ENCODE data around the gene CST4. TPM values are rescaled to one million over a fixed set of nuclear protein-coding genes. Genes with fewer than 3 reads are reported as not detected.
"Not testable (repeated sequence)": the region's sequence is repeated elsewhere in the genome, so short reads cannot be mapped to it uniquely, and the experiment has no call there.

The CST4 gene
- total RNA-seq, 1 donor from 2014 or later = not detected

- no peak for DNase-seq (ENCODE audit: low read depth in 2 of 2)
Measured at GRCh38 chr20:23689399-23689690, 507 bp upstream of the CST4 start.

DNA sequence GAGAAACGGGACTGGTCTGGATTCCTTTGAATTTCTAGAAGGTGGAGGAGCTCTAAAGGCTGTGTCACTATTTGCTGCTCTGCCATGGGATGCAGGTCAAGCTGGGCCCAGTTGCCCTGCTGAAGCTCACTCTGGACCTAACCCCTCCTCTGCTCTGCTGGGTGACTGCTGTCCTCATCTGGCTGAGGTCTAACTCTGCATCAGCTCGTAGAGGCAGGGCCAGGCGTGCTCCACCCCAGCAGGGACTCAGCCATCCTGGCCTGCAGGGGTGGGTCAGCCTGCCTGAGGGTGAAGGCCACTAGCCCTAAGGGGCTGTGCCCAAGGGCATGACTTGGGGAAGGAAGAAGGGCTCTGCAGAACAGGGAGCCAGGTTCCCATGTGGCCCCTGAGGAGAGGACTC is 852 bp downstream of the CST4 start:
- no peak for DNase-seq (ENCODE audit: low read depth in 2 of 2)

- DNase-seq (ENCODE audit: low read depth in 2 of 2) = no peak
Measured at GRCh38 chr20:23686046-23686750, 2.6 kb downstream of the CST4 start.

DNA sequence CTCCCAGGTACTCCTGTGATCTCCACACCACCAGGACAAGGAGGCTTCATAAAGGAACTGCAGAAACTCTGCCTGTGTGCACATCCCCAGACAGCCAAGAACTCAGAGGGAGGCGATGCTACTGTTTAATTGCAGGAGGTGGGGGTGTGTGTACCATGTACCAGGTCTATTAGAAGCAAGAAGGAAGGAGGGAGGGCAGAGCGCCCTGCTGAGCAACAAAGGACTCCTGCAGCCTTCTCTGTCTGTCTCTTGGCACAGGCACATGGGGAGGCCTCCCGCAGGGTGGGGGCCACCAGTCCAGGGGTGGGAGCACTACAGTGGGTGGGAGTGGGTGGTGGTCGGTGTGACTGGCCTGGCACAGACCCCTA is 3.3 kb downstream of the CST4 start:
- not testable (repeated sequence) for DNase-seq (ENCODE audit: low read depth in 2 of 2)

GRCh38 chr20:23684261-23684660 is 4.6 kb downstream of the CST4 start:
- no peak for DNase-seq (ENCODE audit: low read depth in 2 of 2)

- no peak for DNase-seq (ENCODE audit: low read depth in 2 of 2)
Measured at GRCh38 chr20:23683807-23684206, 5.0 kb downstream of the CST4 start.

DNA sequence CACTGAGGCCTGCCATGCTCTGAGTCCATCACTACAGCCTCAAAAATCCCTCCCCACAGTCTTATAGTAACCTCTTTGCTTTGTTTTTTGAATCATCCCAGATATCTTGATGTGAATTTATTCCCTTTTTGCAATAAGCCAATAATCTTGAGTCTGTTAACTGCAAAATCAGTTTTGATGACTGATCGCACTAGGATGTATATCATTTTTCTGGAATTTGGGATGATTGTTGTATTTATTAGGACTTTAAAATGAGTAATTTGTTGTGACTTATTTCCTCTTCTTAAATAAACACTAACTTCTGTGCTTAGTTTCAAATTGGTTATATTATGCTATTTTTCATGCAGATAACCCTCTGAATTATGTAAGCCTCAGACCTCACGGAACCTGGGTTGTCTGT is 5.6 kb downstream of the CST4 start:
- no peak for DNase-seq (ENCODE audit: low read depth in 2 of 2)

DNA sequence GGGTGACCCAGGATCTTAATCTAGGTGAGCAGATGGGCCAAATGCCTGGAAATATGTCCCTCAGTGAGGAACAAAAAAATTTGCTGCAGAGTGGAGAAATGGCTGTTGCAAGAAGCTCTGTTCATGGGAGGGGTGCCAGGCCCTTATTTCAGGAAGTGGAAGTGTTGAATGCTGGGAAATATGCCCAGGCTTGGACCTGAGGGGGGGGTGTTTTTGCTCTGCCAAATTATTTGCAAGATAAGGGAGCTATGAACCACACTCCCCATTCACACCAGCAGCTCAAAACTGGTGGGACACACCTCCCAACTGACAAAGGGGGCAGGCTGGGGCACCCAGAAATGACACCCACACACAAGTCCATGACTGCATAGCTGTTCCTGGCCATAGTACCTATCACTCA is 8.7 kb downstream of the CST4 start:
- no peak for DNase-seq (ENCODE audit: low read depth in 2 of 2)

- no peak for DNase-seq (ENCODE audit: low read depth in 2 of 2)
Measured at GRCh38 chr20:23679133-23680092, 9.4 kb downstream of the CST4 start.

DNA sequence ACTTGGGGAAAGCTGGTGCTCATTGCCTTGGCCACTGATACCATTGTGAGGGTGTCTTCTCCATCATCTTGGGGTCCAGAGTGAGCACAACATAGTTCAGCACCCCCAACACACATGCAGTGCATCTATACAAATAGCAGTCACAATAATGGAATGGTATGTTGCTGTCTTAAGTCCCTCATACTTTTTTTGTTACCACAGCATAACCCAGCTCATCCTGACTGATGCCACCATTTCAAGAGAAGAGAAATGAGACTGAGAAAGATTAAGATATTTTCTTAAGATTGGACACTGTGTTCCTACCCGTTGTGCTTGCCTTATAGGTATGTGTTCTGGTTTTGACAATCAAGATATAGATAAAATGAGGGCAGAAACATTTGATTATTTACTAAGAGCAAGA is 15.6 kb downstream of the CST4 start:
- DNase-seq (ENCODE audit: low read depth in 2 of 2) = no peak

- no peak for DNase-seq (ENCODE audit: low read depth in 2 of 2)
Measured at GRCh38 chr20:23672158-23672557, 16.7 kb downstream of the CST4 start.

DNA sequence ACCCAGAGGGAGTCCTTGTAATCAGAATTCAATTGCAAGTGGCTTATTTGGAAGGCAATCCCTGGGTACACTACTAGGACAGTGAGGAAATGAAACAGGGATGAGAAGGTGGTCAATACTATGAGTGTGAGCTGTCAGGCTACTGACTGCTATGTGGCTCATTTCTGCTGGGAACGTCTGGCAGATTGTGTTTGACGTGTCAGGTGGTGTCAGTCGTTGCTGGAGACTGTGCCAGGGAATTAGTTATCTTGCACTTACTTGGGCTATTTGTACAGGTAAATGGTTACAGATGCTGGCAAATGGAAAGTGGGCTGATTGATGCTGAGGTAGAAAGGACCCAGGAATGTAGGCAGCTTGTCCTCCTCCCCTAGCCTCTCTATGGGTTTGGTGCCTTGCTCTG is 17.4 kb downstream of the CST4 start:
- DNase-seq (ENCODE audit: low read depth in 2 of 2) = no peak

GRCh38 chr20:23670361-23670760 is 18.5 kb downstream of the CST4 start:
- no peak for DNase-seq (ENCODE audit: low read depth in 2 of 2)

- no peak for DNase-seq (ENCODE audit: low read depth in 2 of 2)
Measured at GRCh38 chr20:23669866-23670265, 19.0 kb downstream of the CST4 start.

DNA sequence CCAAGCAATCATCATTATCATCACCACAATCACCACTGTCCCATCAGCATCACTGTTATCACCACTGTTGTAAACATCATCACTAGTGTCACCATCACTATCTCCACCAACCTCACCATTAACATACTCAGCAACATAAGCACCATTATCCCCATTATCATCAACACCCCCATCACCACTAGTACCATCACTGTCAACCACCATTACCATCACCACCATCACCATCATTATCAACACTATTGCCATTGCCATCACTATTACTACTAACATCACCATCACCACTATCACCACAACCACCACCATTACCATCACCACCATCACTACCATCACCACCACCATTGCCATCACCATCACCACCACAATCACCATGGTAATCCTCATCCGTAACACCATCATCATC is 19.5 kb downstream of the CST4 start:
- DNase-seq (ENCODE audit: low read depth in 2 of 2) = no peak

DNA sequence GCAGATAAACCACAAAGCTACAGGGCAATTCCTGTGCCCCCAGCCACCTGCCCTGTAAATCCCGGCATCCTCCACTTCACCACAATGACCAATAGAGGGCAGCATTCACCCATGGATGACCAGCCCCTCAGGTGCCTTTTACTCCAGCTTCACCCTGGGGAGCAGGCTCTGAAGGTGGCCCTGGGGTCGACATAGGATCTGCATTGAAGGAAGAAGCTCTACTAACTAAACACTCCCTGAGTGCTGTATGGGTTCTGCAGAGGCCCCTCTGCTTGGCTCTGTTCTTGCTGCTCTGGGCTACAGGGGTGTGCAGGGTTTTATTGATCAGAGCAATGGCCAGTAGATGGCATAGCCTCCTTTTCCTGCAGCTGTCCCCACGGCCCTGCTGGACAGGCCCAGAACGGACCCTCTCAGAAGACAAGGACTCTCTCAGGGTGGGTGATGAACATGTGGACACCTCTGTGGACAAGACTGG is 20.3 kb downstream of the CST4 start:
- DNase-seq (ENCODE audit: low read depth in 2 of 2) = peak; percentile 30 to 67

GRCh38 chr20:23667666-23668065 is 21.2 kb downstream of the CST4 start:
- no peak for DNase-seq (ENCODE audit: low read depth in 2 of 2)

- DNase-seq (ENCODE audit: low read depth in 2 of 2) = no peak
Measured at GRCh38 chr20:23666698-23667097, 22.1 kb downstream of the CST4 start.

DNA sequence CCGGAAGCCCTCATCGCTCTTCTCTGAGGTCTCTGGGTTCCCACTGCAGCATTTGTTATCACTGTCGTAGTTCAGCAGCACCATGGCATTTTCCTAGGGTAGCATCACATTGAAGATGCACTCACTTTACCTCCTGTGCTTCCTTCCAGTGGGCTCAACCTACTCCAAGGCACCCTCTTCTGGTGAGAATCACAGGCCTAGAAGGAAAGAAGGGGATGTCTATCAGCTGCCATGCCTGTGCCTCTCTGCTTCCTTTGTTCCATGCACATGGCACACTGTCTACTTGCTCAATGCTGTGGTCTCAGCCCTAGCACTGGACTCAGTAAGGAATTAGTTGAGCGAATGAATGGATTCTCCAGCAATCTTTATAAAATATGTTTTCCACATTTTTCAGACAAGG is 22.6 kb downstream of the CST4 start:
- peak in 1 of 2 donors; percentile 9 for DNase-seq (ENCODE audit: low read depth in 2 of 2)

DNA sequence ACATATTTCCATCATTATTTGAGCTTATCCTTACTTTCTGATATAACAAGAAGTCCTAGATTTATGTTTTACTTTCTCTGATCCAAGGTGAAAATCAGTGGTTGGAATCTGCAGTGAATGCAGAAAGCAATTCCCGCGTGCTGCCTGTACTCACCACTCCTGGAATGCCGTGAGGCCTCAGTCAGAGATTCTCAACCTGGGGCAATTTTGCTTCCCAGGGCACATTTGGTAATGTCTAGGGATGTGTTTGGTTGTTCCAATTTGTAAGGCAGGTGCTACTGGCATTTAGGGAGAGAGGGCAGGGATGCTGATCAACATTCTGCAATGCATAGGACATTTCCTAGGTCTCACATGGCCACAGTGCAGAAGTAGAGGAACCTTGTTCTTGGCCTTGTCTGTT is 23.9 kb downstream of the CST4 start:
- DNase-seq (ENCODE audit: low read depth in 2 of 2) = no peak

GRCh38 chr20:23664046-23664445 is 24.8 kb downstream of the CST4 start:
- not testable (repeated sequence) for DNase-seq (ENCODE audit: low read depth in 2 of 2)

DNA sequence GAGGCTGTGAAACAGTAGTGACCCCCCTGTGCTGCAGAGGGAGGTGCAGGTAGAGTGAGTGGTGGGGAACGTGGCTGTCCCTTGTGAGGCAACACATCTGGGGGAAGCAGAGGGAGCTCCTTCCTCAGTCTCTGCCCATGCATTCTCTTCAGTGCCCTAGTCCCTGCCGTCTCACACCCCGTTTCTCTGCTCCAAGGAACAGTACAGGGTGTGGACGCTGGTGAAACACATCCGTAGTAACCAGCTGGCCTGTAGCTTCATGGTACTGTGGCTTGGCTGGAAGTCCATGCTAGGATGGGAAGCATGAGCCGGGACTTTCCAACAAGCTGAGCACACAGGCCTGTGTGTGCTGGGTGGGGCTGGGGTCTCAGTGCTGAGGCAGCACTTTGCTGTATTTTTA is 25.7 kb downstream of the CST4 start:
- no peak for DNase-seq (ENCODE audit: low read depth in 2 of 2)

GRCh38 chr20:23662276-23662870 is 26.5 kb downstream of the CST4 start:
- no peak for DNase-seq (ENCODE audit: low read depth in 2 of 2)

Measured in dermis microvascular lymphatic vessel endothelial cell (primary cell).